GM12878 (cell line): ENCODE measurements around the gene MTMR1.

ENCODE experiments used
- CTCF ChIP-seq, 3 experiments: IDR thresholded peaks in 2 of 3; conservative IDR thresholded peaks in 1 of 3; 2 replicates each; pipeline ENCODE4 v1.5.1; 2011; ENCODE audit warnings: low read depth in 3 of 3, low read length in 3 of 3, mild to moderate bottlenecking in 3 of 3, control low read depth in 2 of 3, moderate library complexity in 2 of 3, inconsistent platforms in 1 of 3, mixed read lengths in 1 of 3; ENCODE audit not compliant: control insufficient read depth in 2 of 3, insufficient read depth in 1 of 3; ENCODE audit errors: extremely low read depth in 1 of 3
- EP300 ChIP-seq, 2 experiments: fragments of 150-350 bp in 1 of 2; IDR thresholded peaks; 2 replicates each; pipeline ENCODE4 v1.6.1; 2011 to 2012; ENCODE audit warnings: low read depth in 2 of 2, low read length in 2 of 2, borderline replicate concordance in 1 of 2, improper control_type of control experiment in 1 of 2, inconsistent platforms in 1 of 2; ENCODE audit not compliant: control insufficient read depth in 1 of 2
- EZH2 ChIP-seq: IDR thresholded peaks from 2 replicates; pipeline ENCODE4 v1.6.1; 2012; ENCODE audit warnings: low read depth, mild to moderate bottlenecking, control low read depth, inconsistent platforms, low read length, borderline replicate concordance; ENCODE audit not compliant: control insufficient read depth
- HDAC2 ChIP-seq: fragments of 200-600 bp; sonication (generic); IDR thresholded peaks from 2 replicates; pipeline ENCODE4 v1.6.1; 2017
- NRF1 ChIP-seq: conservative IDR thresholded peaks from 2 replicates; pipeline ENCODE4 v1.6.1; 2011; ENCODE audit warnings: mild to moderate bottlenecking, low read depth, low read length, improper control_type of control experiment
- POLR2A ChIP-seq: IDR thresholded peaks from 2 replicates; pipeline ENCODE4 v1.6.1; 2011; ENCODE audit warnings: low read depth, mild to moderate bottlenecking, low read length
- POLR2AphosphoS5 ChIP-seq: IDR thresholded peaks from 2 replicates; pipeline ENCODE4 v1.6.1; 2011; ENCODE audit warnings: mild to moderate bottlenecking, low read length, inconsistent platforms
- REST ChIP-seq: IDR thresholded peaks from 2 replicates; pipeline ENCODE4 v1.6.1; 2012; ENCODE audit warnings: mild to moderate bottlenecking, low read depth, low read length
- WRNIP1 ChIP-seq: IDR thresholded peaks from 2 replicates; pipeline ENCODE4 v1.6.1; 2011; ENCODE audit warnings: low read depth, low read length, improper control_type of control experiment, borderline replicate concordance
- ZZZ3 ChIP-seq: IDR thresholded peaks from 2 replicates; pipeline ENCODE4 v1.6.1; 2011; ENCODE audit warnings: low read depth; ENCODE audit not compliant: control insufficient read depth, insufficient read length

GRCh38 chrX:150757371-150757770 is 64.2 kb downstream of the MTMR1 start:
- TF ChIP-seq CTCF (IDR thresholded peaks at IDR 0.05 in 2 of 3, conservative IDR thresholded peaks at IDR 0.05 in 1 of 3; ENCODE audit: control insufficient read depth in 2 of 3, extremely low read depth in 1 of 3, insufficient read depth in 1 of 3, low read depth in 3 of 3, low read length in 3 of 3) (no peak), EP300 (IDR thresholded peaks at IDR 0.05; ENCODE audit: borderline replicate concordance in 1 of 2, control insufficient read depth in 1 of 2, low read depth in 2 of 2, low read length in 2 of 2) (no peak), POLR2AphosphoS5 (no peak), REST (no peak), NRF1 (no peak), WRNIP1 (no peak), ZZZ3 (no peak), EZH2 (no peak), HDAC2 (no peak), POLR2A (no peak)
